Fibroblast of mammary gland (primary cell): Measurements from ENCODE around the gene TAB2.

Source experiments
- DNase-seq: peaks from one replicate; pipeline ENCODE4 v3.0.0-alpha.2; 2010; ENCODE audit warnings: low read depth
- H3K4me3 ChIP-seq: 2 replicates; pipeline ENCODE4 v1.5.1; 2011; ENCODE audit warnings: low read depth, mild to moderate bottlenecking, low read length, moderate library complexity; ENCODE audit not compliant: control insufficient read depth
- TF ChIP-seq, protein P1 (sequence below): conservative IDR thresholded peaks from 2 replicates; pipeline ENCODE4 v1.5.1; 2011; ENCODE audit warnings: low read depth, low read length, inconsistent platforms; ENCODE audit not compliant: control insufficient read depth, insufficient read depth

The TAB2 gene

DNA sequence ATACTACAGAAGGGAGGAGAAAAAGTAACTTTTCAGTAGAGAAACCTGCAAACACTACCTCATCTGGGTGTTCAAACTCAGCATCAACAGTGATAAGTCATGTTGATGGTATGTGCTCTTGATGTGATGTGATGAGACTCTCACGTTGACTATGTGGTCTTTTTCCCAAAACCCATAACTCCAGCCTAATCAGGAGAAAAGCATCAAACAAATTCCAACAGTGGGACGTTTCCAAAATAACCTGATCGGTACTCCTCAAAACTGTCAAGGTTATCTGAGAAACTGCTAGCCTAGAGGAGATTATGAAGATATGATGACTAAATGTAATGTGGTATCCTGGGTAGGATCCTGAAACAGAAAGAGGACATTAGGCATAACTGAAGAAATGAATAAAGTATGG is 41.9 kb upstream of the TAB2 start:
- TF ChIP-seq, protein P1, sequence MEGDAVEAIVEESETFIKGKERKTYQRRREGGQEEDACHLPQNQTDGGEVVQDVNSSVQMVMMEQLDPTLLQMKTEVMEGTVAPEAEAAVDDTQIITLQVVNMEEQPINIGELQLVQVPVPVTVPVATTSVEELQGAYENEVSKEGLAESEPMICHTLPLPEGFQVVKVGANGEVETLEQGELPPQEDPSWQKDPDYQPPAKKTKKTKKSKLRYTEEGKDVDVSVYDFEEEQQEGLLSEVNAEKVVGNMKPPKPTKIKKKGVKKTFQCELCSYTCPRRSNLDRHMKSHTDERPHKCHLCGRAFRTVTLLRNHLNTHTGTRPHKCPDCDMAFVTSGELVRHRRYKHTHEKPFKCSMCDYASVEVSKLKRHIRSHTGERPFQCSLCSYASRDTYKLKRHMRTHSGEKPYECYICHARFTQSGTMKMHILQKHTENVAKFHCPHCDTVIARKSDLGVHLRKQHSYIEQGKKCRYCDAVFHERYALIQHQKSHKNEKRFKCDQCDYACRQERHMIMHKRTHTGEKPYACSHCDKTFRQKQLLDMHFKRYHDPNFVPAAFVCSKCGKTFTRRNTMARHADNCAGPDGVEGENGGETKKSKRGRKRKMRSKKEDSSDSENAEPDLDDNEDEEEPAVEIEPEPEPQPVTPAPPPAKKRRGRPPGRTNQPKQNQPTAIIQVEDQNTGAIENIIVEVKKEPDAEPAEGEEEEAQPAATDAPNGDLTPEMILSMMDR: no peak
- DNase-seq: no peak
- H3K4me3 ChIP-seq: no peak overlapping the region

GRCh38 chr6:149277621-149278020 is 39.9 kb upstream of the TAB2 start:
- no peak overlapping the region for H3K4me3 ChIP-seq
- no peak for DNase-seq
- TF ChIP-seq, protein P1: no peak

DNA sequence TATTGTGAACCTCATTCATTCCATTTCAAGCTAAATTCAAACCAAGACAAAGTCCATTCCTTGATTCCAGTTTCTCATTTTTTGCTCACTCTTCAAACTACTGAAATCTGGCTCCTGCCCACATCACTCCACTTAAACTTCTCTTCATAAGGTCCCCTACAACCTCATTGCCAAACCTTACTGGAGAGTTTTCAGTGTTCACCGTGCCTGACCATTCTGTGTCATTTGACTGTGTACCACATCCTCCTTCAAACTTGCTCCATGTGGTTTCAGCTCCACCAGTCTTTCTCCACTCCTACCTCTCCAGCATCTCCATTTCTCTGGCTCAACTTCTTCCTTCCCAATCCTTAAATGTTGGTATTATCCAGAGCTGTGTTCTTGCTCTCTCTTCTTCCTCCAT is 38.5 kb upstream of the TAB2 start:
- H3K4me3 ChIP-seq: no peak overlapping the region
- TF ChIP-seq, protein P1: no peak

DNA sequence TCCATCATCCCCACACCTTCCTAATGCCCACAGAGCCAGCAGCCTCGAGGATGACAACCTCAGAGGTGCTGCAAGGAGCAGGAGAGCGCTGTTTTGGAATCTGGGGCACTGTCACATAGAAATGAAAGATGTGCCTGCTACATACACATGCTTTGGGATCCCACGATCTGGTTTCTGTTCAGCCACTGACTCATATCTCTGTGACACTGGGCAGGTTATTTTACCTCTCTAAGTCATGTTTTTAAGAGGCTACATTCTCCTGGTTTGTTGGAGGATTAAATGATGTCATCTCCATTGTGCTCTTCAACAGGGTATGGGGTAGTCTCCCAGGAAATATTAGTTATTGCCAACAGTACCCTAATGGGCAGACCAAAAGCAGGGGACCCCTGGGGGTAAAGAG is 32.6 kb upstream of the TAB2 start:
- H3K4me3 ChIP-seq: no peak overlapping the region
- TF ChIP-seq, protein P1: no peak
- DNase-seq: no peak

More for the DNA sequence above, 38.5 kb upstream of the TAB2 start:
- DNase-seq: no peak

DNA sequence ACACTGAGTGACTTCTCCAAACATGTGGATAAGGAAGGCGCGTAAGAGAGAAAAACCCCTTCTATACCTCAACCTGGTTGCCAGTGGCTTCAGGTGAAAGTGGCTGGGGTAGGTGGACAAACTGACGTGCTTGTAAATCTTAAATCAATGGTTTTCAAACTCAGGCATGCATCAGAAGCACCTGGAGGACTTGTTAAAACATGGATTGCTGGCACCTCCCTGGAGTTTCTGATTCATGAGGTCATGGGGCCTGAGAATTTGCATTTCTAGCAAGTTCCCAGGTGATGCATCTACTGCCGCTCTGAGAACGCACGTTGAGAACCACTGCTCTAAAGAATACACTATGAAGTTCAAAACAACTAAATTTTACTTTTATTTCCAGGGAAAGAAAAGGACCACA is 31.9 kb upstream of the TAB2 start:
- H3K4me3 ChIP-seq: no peak overlapping the region
- no peak for DNase-seq
- TF ChIP-seq, protein P1: no peak

DNA sequence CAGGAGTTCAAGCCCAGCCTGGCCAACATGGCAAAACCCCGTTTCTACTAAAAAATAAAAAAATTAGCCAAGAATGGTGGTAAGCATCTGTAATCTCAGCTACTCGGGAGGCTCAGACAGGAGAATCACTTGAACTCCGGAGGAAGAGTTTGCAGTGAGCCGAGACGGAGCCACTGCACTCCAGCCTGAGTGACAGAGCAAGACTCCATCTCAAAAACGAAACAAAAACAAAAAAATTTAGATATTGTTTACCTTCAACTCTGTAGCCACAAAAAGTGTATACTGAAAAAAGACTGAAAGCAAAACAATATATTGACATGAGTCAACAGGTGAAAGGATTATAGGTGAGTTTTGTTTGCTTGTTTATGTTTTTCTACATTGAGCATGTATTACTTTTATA is 30.6 kb upstream of the TAB2 start:
- H3K4me3 ChIP-seq: no peak overlapping the region
- no peak for DNase-seq
- TF ChIP-seq, protein P1: no peak

- H3K4me3 ChIP-seq: no peak overlapping the region
- TF ChIP-seq, protein P1: no peak
- DNase-seq: peak; percentile 16
These were observed 28.2 kb upstream of the TAB2 start for GRCh38 chr6:149289192-149289781.
